Dermis lymphatic vessel endothelial cell (primary cell): ENCODE results near the gene SLC38A1. TPM values are rescaled to one million over a fixed set of nuclear protein-coding genes. Genes with fewer than 3 reads are reported as not detected.

ENCODE experiments used
- total RNA-seq: library from RNA; depleted of rRNA; stranded (reverse); fragments of >200 nt; gene quantifications from 2 replicates; pipeline ENCODE4 v1.2.1, GENCODE V29; 2014

The SLC38A1 gene
- total RNA-seq, result 150 and 152 TPM in 2 replicates

DNA sequence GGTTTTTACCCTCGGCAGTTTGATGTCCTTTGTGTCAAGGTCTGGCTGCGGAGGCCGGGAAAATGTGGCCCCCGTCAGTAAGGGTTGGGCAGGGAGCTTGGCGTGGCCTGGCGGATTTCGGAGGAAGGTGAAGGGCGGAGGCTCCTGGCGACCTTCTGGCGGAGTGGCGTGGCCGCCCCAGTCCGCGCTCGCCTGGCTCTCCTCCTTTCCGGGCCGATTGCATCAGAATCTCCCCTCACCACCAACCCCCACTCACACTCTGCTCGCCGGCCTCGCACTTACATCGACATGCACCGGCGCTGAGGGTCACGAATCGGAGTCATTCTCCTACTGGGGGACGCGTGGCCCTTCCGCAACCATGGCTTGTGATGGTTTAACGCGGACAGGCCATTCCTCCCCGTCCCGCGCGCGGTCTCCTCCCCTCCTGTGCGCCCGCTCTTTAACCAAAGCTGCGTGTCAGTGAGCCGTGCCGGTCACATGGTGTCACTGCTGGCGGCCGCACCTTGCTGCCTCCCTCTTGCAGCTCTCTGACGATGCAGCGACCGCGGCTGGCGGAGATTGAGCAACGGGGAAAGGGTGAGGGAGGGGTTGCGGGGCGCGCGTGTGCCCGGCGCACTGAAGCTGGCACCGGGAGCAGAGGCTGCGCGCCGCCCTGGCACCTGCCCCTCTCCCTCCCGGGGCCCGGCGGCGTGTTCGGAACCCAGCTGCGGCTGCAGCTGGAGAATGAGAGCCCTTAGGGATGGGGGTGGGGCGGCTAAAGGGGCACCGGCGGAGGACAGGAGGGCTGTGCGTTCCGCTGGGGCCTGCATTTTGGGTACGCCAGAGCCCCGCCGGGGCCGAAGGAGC, at the start of gene SLC38A1:
Gene SLC38A1 (minus strand): TSS at position 461 of the 846 bp plus-strand sequence. CDS start 29,243 bp downstream, outside the sequence.

Other genes with a start within 250 kb of the SLC38A1 start
- 523 and 662 TPM in 2 replicates for gene SLC38A2, start 103.7 kb upstream of the SLC38A1 start, total RNA-seq